CD4-positive, alpha-beta T cell (primary cell): Measurements from ENCODE around the gene MYH14. TPM values are rescaled to one million over a fixed set of nuclear protein-coding genes. Genes with fewer than 3 reads are reported as not detected.

Source experiments
- ATAC-seq: fragments of 200-7000 bp; cut with Tn5 transposase; one replicate; pipeline ENCODE4 v1.10.0; 2022; ENCODE audit warnings: mild to moderate bottlenecking; ENCODE audit not compliant: poor library complexity
- CTCF ChIA-PET: fragments of 350-600 bp; sonication (Branson Sonifier 250); formaldehyde crosslinking; loops from one replicate; lab custom pipeline; 2021; ENCODE audit warnings: antibody characterized with exemption, inconsistent platforms; lab: Charles Lee
- POLR2A ChIA-PET: fragments of 350-600 bp; sonication (Branson Sonifier 250); formaldehyde crosslinking; loops from one replicate; lab custom pipeline; 2021; ENCODE audit warnings: antibody characterized with exemption, inconsistent platforms; lab: Charles Lee
- DNase-seq, 14 experiments: peaks; one replicate each; pipeline ENCODE4 v3.0.0-alpha.2; 2013 to 2020; ENCODE audit warnings: mixed read lengths in 2 of 14
- H3K27ac ChIP-seq, 2 donors: one replicate each; pipeline versions ENCODE4 v1.5.1 to v1.7.0; 2013; ENCODE audit warnings: low read length in 2 of 2, low read depth in 1 of 2, mild to moderate bottlenecking in 1 of 2
- H3K27me3 ChIP-seq, 2 experiments: 1 replicate in 1 of 2; 2 replicates in 1 of 2; pipeline versions ENCODE4 v1.6.1 to v1.7.0; 2013; ENCODE audit warnings: low read length in 2 of 2, control low read depth in 1 of 2, mild to moderate bottlenecking in 1 of 2, moderate library complexity in 1 of 2; ENCODE audit not compliant: insufficient read depth in 2 of 2, control insufficient read depth in 1 of 2
- H3K36me3 ChIP-seq: one replicate; pipeline ENCODE4 v1.6.1; 2013; ENCODE audit warnings: low read length, control low read depth; ENCODE audit not compliant: insufficient read depth
- H3K4me1 ChIP-seq: one replicate; pipeline ENCODE4 v1.6.1; 2013; ENCODE audit warnings: low read length, control low read depth; ENCODE audit not compliant: insufficient read depth
- H3K4me3 ChIP-seq: one replicate; pipeline ENCODE4 v1.5.1; 2013; ENCODE audit warnings: mild to moderate bottlenecking, low read length, moderate library complexity
- H3K9me3 ChIP-seq, 2 experiments: 1 replicate in 1 of 2; 2 replicates in 1 of 2; pipeline versions ENCODE4 v1.6.1 to v1.7.0; 2013; ENCODE audit warnings: low read length in 2 of 2, mild to moderate bottlenecking in 2 of 2, control low read depth in 1 of 2, moderate library complexity in 1 of 2; ENCODE audit not compliant: control insufficient read depth in 1 of 2, insufficient read depth in 1 of 2
- H3K27ac Mint-ChIP-seq: one replicate; pipeline ENCODE4 v1.8.0; 2020; ENCODE audit warnings: mixed read lengths
- H3K27me3 Mint-ChIP-seq: one replicate; pipeline ENCODE4 v1.8.0; 2021; ENCODE audit warnings: mixed read lengths
- H3K36me3 Mint-ChIP-seq: one replicate; pipeline ENCODE4 v1.8.0; 2021; ENCODE audit warnings: low read depth, mixed read lengths
- H3K4me1 Mint-ChIP-seq: one replicate; pipeline ENCODE4 v1.8.0; 2021; ENCODE audit warnings: low read depth, mixed read lengths
- H3K4me3 Mint-ChIP-seq: one replicate; pipeline ENCODE4 v1.8.0; 2020; ENCODE audit warnings: mild to moderate bottlenecking, mixed read lengths
- H3K9me3 Mint-ChIP-seq: one replicate; pipeline ENCODE4 v1.8.0; 2020; ENCODE audit warnings: mixed read lengths
- CTCF ChIP-seq: fragments of 200-600 bp; IDR thresholded peaks from one replicate; pipeline ENCODE4 v1.8.0; 2022; ENCODE audit warnings: antibody characterized with exemption, mild to moderate bottlenecking
- intact Hi-C, 2 experiments: fragments of 100-400 bp; cut with DNase I in 1 of 2; cut with micrococcal nuclease in 1 of 2; formaldehyde crosslinking; loops; one replicate each; pipeline versions ENCODE4 v1.15.1 to v1.9.0; 2023 to 2025; cut with DNase I, micrococcal nuclease
- total RNA-seq, 174 experiments: library from RNA in 2 of 174; stranded (reverse) in 2 of 174; gene quantifications; one replicate each; pipeline ENCODE4 v1.2.3 and lab custom pipeline; 2021 to 2026

The MYH14 gene
- total RNA-seq, 2 experiments from 2014 or later = not detected

GRCh38 chr19:50189331-50189730 lies 14.1 kb upstream of the MYH14 start:
- Histone ChIP-seq H3K9me3 (peaks cover 0 to 9% of the 10 kb centered on the region in 2 experiments), H3K27me3 (peaks cover 0 to 2% of the 10 kb centered on the region in 2 experiments), H3K36me3 (no peaks in the 10 kb centered on the region), H3K27ac (no peak overlapping the region), H3K4me1 (no peaks in the 10 kb centered on the region), H3K4me3 (no peak overlapping the region)
- Mint-ChIP-seq H3K36me3 (no peaks in the 10 kb centered on the region), H3K4me1 (no peaks in the 10 kb centered on the region), H3K27me3 (peaks cover 28% of the 10 kb centered on the region), H3K4me3 (no peak overlapping the region), H3K9me3 (peaks cover 2% of the 10 kb centered on the region), H3K27ac (no peak overlapping the region)
- DNase-seq = no peak
- POLR2A ChIA-PET = no interaction called here
- intact Hi-C loops = no loop called here
- ATAC-seq = no peak
- CTCF ChIA-PET = no interaction called here
- no peak for TF ChIP-seq CTCF

GRCh38 chr19:50190439-50190891 lies 13.0 kb upstream of the MYH14 start:
- Mint-ChIP-seq H3K4me3 (no peak overlapping the region), H3K27me3 (peaks cover 33% of the 10 kb centered on the region), H3K27ac (no peak overlapping the region), H3K4me1 (no peaks in the 10 kb centered on the region), H3K9me3 (peaks cover 2% of the 10 kb centered on the region), H3K36me3 (no peaks in the 10 kb centered on the region)
- peaks cover 4 to 9% of the 10 kb centered on the region in 2 experiments for H3K27me3 ChIP-seq
- intact Hi-C loops = no loop called here
- POLR2A ChIA-PET = no interaction called here
- H3K4me3 ChIP-seq = no peak overlapping the region
- no peak for ATAC-seq
- peaks cover 0 to 9% of the 10 kb centered on the region in 2 experiments for H3K9me3 ChIP-seq
- TF ChIP-seq CTCF = no peak
- no peaks in the 10 kb centered on the region for H3K36me3 ChIP-seq
- H3K4me1 ChIP-seq = no peaks in the 10 kb centered on the region
- DNase-seq = no peak
- CTCF ChIA-PET = no interaction called here
- H3K27ac ChIP-seq = no peak overlapping the region

GRCh38 chr19:50191216-50191615 lies 12.2 kb upstream of the MYH14 start:
- H3K9me3 ChIP-seq = peaks cover 0 to 9% of the 10 kb centered on the region in 2 experiments
- DNase-seq (no peak), ATAC-seq (no peak)
- Mint-ChIP-seq H3K36me3 (no peaks in the 10 kb centered on the region), H3K27ac (no peak overlapping the region), H3K27me3 (peaks cover 40% of the 10 kb centered on the region), H3K4me3 (no peak overlapping the region), H3K9me3 (peaks cover 2% of the 10 kb centered on the region), H3K4me1 (no peaks in the 10 kb centered on the region)
- no peak overlapping the region for H3K4me3 ChIP-seq
- CTCF ChIA-PET = no interaction called here
- H3K36me3 ChIP-seq = no peaks in the 10 kb centered on the region
- peaks cover 6 to 10% of the 10 kb centered on the region in 2 experiments for H3K27me3 ChIP-seq
- H3K27ac ChIP-seq = no peak overlapping the region
- POLR2A ChIA-PET = no interaction called here
- no peak for TF ChIP-seq CTCF
- no peaks in the 10 kb centered on the region for H3K4me1 ChIP-seq
- intact Hi-C loops = no loop called here
